GM12878 (cell line): Measurements from ENCODE around the gene AHCYL2. TPM values are rescaled to one million over a fixed set of nuclear protein-coding genes. Genes with fewer than 3 reads are reported as not detected.

Experiments
- ATAC-seq: fragments of 200-7000 bp; cut with Tn5 transposase; 3 replicates; pipeline ENCODE4 v1.9.1; 2020; ENCODE audit warnings: mild to moderate bottlenecking, moderate library complexity
- BruUV-seq: library from RNA; stranded (reverse); fragments of 400-500 nt; replicated peaks from 2 replicates; lab custom pipeline; 2021; lab: Mats Ljungman, UMichigan
- CTCF ChIA-PET: fragments of 300-600 bp; sonication (Branson Sonifier 250); formaldehyde crosslinking; extraction: SDS; loops from one replicate; lab custom pipeline; 2021; ENCODE audit warnings: inconsistent platforms; lab: Yijun Ruan, JAX
- POLR2A ChIA-PET: fragments of 350-600 bp; formaldehyde crosslinking; extraction: SDS; loops from one replicate; lab custom pipeline; 2021; ENCODE audit warnings: inconsistent platforms; lab: Charles Lee
- RAD21 ChIA-PET: fragments of 300-600 bp; sonication (Branson Sonifier 250); formaldehyde crosslinking; loops from one replicate; lab custom pipeline; 2023; ENCODE audit warnings: antibody characterized with exemption; ENCODE audit not compliant: unreplicated experiment; lab: Charles Lee
- SMC1A ChIA-PET: fragments of 300-600 bp; sonication (Branson Sonifier 250); formaldehyde crosslinking; loops from one replicate; lab custom pipeline; 2023; ENCODE audit not compliant: unreplicated experiment, uncharacterized antibody; lab: Charles Lee
- DNase-seq: peaks from one replicate; pipeline ENCODE4 v3.0.0-alpha.2; 2011; ENCODE audit warnings: low read depth, low spot score
- FAIRE-seq: peaks from 3 replicates; lab custom pipeline; 2011; peaks lifted over from hg19 to GRCh38; lab: Jason Lieb, UNC
- H2AFZ ChIP-seq: 2 replicates; pipeline ENCODE4 v1.6.0; 2011; ENCODE audit warnings: low read depth, low read length, control low read depth; ENCODE audit not compliant: control insufficient read depth
- H3K27ac ChIP-seq: 2 replicates; pipeline ENCODE4 v1.5.1; 2011; ENCODE audit warnings: control low read depth; ENCODE audit not compliant: control insufficient read depth, insufficient read depth
- H3K27me3 ChIP-seq, 2 experiments: replicated peaks in 1 of 2; 2 replicates each; pipeline versions ENCODE4 v1.6.0 to v1.6.1; 2011; ENCODE audit warnings: low read length in 1 of 2; ENCODE audit not compliant: control insufficient read depth in 2 of 2, insufficient read depth in 2 of 2
- H3K36me3 ChIP-seq, 2 experiments: 2 replicates each; pipeline ENCODE4 v1.5.1; 2011; ENCODE audit warnings: low read length in 1 of 2; ENCODE audit not compliant: control insufficient read depth in 2 of 2, insufficient read depth in 2 of 2
- H3K4me1 ChIP-seq: 2 replicates; pipeline ENCODE4 v1.6.1; 2011; ENCODE audit warnings: mild to moderate bottlenecking, low read length, moderate library complexity, mixed read lengths; ENCODE audit not compliant: control insufficient read depth, insufficient read depth
- H3K4me2 ChIP-seq: 2 replicates; pipeline ENCODE4 v1.6.0; 2011; ENCODE audit warnings: control low read depth; ENCODE audit not compliant: control insufficient read depth, insufficient read depth
- H3K4me3 ChIP-seq: fragments of 200-600 bp; sonication (generic); 2 replicates; pipeline ENCODE4 v1.5.1; 2016
- H3K79me2 ChIP-seq: 2 replicates; pipeline ENCODE4 v1.6.0; 2011; ENCODE audit warnings: low read length; ENCODE audit not compliant: control insufficient read depth, insufficient read depth
- H3K9ac ChIP-seq: 2 replicates; pipeline ENCODE4 v1.8.0; 2011; ENCODE audit warnings: low read length, control low read depth, mixed read lengths; ENCODE audit not compliant: control insufficient read depth, insufficient read depth
- H3K9me3 ChIP-seq: replicated peaks from 3 replicates; pipeline ENCODE4 v1.5.1; 2011; ENCODE audit warnings: mild to moderate bottlenecking, low read length; ENCODE audit not compliant: control insufficient read depth, insufficient read depth
- H4K20me1 ChIP-seq: 2 replicates; pipeline ENCODE4 v1.6.0; 2011; ENCODE audit not compliant: control insufficient read depth, insufficient read depth
- ATF7 ChIP-seq: fragments of 450-650 bp; IDR thresholded peaks from 2 replicates; pipeline ENCODE4 v1.6.1; 2016; ENCODE audit warnings: low read depth, mild to moderate bottlenecking
- CBX5 ChIP-seq: sonication (generic); IDR thresholded peaks from 2 replicates; pipeline ENCODE4 v1.6.1; 2016; ENCODE audit warnings: low read depth, moderate library complexity, mild to moderate bottlenecking, inconsistent platforms
- CHD1 ChIP-seq: IDR thresholded peaks from 2 replicates; pipeline ENCODE4 v1.6.1; 2012; ENCODE audit warnings: low read depth, low read length, improper control_type of control experiment
- CUX1 ChIP-seq: IDR thresholded peaks from 2 replicates; pipeline ENCODE4 v1.6.1; 2012; ENCODE audit warnings: improper control_type of control experiment, low read depth, low read length; ENCODE audit not compliant: insufficient replicate concordance
- E4F1 ChIP-seq: fragments of 450-650 bp; IDR thresholded peaks from 2 replicates; pipeline ENCODE4 v1.6.1; 2018; ENCODE audit warnings: borderline replicate concordance, mild to moderate bottlenecking; ENCODE audit not compliant: partially characterized antibody
- LARP7 ChIP-seq: fragments of 450-650 bp; IDR thresholded peaks from 2 replicates; pipeline ENCODE4 v1.6.1; 2017; ENCODE audit warnings: mild to moderate bottlenecking
- NFXL1 ChIP-seq: fragments of 450-650 bp; IDR thresholded peaks from 2 replicates; pipeline ENCODE4 v1.6.1; 2017; ENCODE audit warnings: antibody characterized with exemption, mild to moderate bottlenecking, borderline replicate concordance
- NR2C1 ChIP-seq: fragments of 450-650 bp; IDR thresholded peaks from 2 replicates; pipeline ENCODE4 v1.6.1; 2017; ENCODE audit warnings: antibody characterized with exemption, mild to moderate bottlenecking, moderate library complexity
- NR2C2 ChIP-seq: IDR thresholded peaks from 2 replicates; pipeline ENCODE4 v1.6.1; 2011; ENCODE audit warnings: borderline replicate concordance, low read depth; ENCODE audit not compliant: control insufficient read depth, insufficient read length
- NR2F1 ChIP-seq: fragments of 450-650 bp; conservative IDR thresholded peaks from 2 replicates; pipeline ENCODE4 v1.6.1; 2017; ENCODE audit warnings: mild to moderate bottlenecking
- PBX3 ChIP-seq: IDR thresholded peaks from 2 replicates; pipeline ENCODE4 v1.6.1; 2011; ENCODE audit warnings: mild to moderate bottlenecking, low read depth, low read length, moderate library complexity; ENCODE audit not compliant: insufficient replicate concordance
- POU2F2 ChIP-seq: IDR thresholded peaks from 3 replicates; pipeline ENCODE4 v1.6.1; 2011; ENCODE audit warnings: low read depth, mild to moderate bottlenecking, low read length, borderline replicate concordance
- STAT3 ChIP-seq: IDR thresholded peaks from 2 replicates; pipeline ENCODE4 v1.6.1; 2011; ENCODE audit warnings: low read depth, low read length, improper control_type of control experiment
- YY1 ChIP-seq: IDR thresholded peaks from 2 replicates; pipeline ENCODE4 v1.6.1; 2011; ENCODE audit warnings: low read depth, mild to moderate bottlenecking, low read length
- ZNF24 ChIP-seq: fragments of 450-650 bp; IDR thresholded peaks from 2 replicates; pipeline ENCODE4 v1.6.1; 2017; ENCODE audit warnings: antibody characterized with exemption, mild to moderate bottlenecking
- ZSCAN29 ChIP-seq: fragments of 450-650 bp; IDR thresholded peaks from 2 replicates; pipeline ENCODE4 v1.6.1; 2017; ENCODE audit warnings: mild to moderate bottlenecking, moderate library complexity
- in situ Hi-C: fragments of 300-500 bp; cut with MboI; formaldehyde crosslinking; loops from 9 replicates; pipeline ENCODE4 v1.14.3; 2018; ENCODE audit warnings: mixed read lengths
- intact Hi-C: fragments of 100-400 bp; cut with micrococcal nuclease; formaldehyde crosslinking; loops from one replicate; pipeline ENCODE4 v1.14.2; 2022; ENCODE audit not compliant: unreplicated experiment
- polyA plus RNA-seq, 11 experiments: library from polyadenylated mRNA; depleted of rRNA in 4 of 11; unstranded in 6 of 11; stranded (reverse) in 5 of 11; fragments of >200 nt; fragmentation: Nextera tagmentation in 4 of 11; fragmentation: Illumina TruSeq in 1 of 11; extraction: Ambion mirVana in 4 of 11; extraction: Trizol in 1 of 11; gene quantifications; 1 replicate in 1 of 11; 2 replicates in 10 of 11; pipeline versions ENCODE4 v1.2.1 to v1.2.3, GENCODE V29; 2011 to 2016; ENCODE audit warnings: inconsistent platforms in 2 of 11, missing spikeins in 2 of 11, low read depth in 1 of 11
- total RNA-seq, 4 experiments: library from RNA; depleted of rRNA in 3 of 4; stranded (reverse); fragments of >200 nt in 3 of 4; fragmentation: Illumina TruSeq in 1 of 4; extraction: Trizol in 1 of 4; gene quantifications; 2 replicates each; pipeline versions ENCODE4 v1.2.1 to v1.2.3, GENCODE V29; 2013 to 2021

Gene AHCYL2
- total and polyA plus RNA-seq, 10 of the 15 experiments (the other 5 are each of a cell fraction or from before 2014, with no cell fraction given), result 1.7 to 29.1 (median 5.4) TPM

- ChIA-PET RAD21 (no interaction called here), CTCF (interaction anchor here (1.0 to 8.4 kb wide), 3 partner anchors 12 to 54 kb away, joined by 5 to 170 read pairs (median 20); no protein-coding TSS in a partner anchor), SMC1A (interaction anchor here (0.7 to 1.1 kb wide), 2 partner anchors 9 to 55 kb away, joined by 3 to 4 read pairs; no protein-coding TSS in a partner anchor), POLR2A (no interaction called here)
- ATAC-seq (no peak), DNase-seq (no peak), FAIRE-seq (no peak)
- peaks cover 6% of the 10 kb centered on the region; the same call in 1 of the 2 replicates for H3K4me1 ChIP-seq
- in situ Hi-C loops, result no loop called here
- no peak overlapping the region for H2AFZ ChIP-seq
- no peaks in the 10 kb centered on the region; a peak in 1 of 4 replicates for H3K36me3 ChIP-seq
- H3K27me3 ChIP-seq, result no peaks in the 10 kb centered on the region
- intact Hi-C loops, result no loop called here
- no peak overlapping the region for H3K27ac ChIP-seq
- no peaks in the 10 kb centered on the region for H4K20me1 ChIP-seq
- no peak overlapping the region for H3K4me2 ChIP-seq
- no peaks in the 10 kb centered on the region for H3K79me2 ChIP-seq
- no peak overlapping the region for H3K4me3 ChIP-seq
- H3K9ac ChIP-seq, result no peak overlapping the region
- BruUV-seq, result no TSS peak
- peaks cover 5% of the 10 kb centered on the region; the same call in 1 of the 3 replicates for H3K9me3 ChIP-seq
- TF ChIP-seq POU2F2 (no peak), LARP7 (no peak), CHD1 (no peak), ATF7 (no peak), ZNF24 (no peak), STAT3 (no peak), CUX1 (no peak), CBX5 (no peak), E4F1 (no peak), PBX3 (no peak), NR2C1 (no peak), NR2C2 (no peak), NFXL1 (no peak), YY1 (no peak), ZSCAN29 (no peak), NR2F1 (no peak)
Measured at GRCh38 chr7:129273936-129274335, 49.1 kb downstream of the AHCYL2 start.
